ENCODE data around the gene WBP4. TPM values are rescaled to one million over a fixed set of nuclear protein-coding genes. Genes with fewer than 3 reads are reported as not detected.

The WBP4 gene
- total and polyA plus RNA-seq, 9 of the 15 experiments (the other 6 are each of a cell fraction or from before 2014, with no cell fraction given), result 5.5 to 12.2 (median 7.9) TPM

DNA sequence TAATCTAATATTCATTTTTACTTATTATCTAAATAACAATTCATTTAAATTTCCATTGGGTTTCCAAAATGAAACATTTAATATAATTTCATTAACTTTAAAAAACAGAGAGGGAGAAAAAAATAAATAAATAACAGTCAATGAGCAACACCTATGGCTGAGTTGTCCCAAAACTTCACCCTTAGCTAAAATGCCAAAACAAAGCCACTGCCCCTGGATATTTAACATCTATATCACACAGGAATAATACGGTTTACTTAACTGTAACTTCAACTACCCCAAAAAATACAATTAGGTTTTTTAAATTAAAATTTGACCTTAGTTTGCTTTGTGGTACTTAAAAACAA lies 42.7 kb upstream of the WBP4 start:
- ChIA-PET CTCF (ENCODE audit: low intra/inter-chr PET ratio) (no interaction called here), POLR2A (interaction anchor here (0.6 to 1.1 kb wide), 2 partner anchors 9 to 10 kb away, joined by 3 to 4 read pairs; no protein-coding TSS in a partner anchor)
- Histone ChIP-seq H4K20me1 (replicated peaks; ENCODE audit: control insufficient read depth, insufficient read depth, low read length) (no peaks in the 10 kb centered on the region), H3K79me2 (ENCODE audit: control insufficient read depth, insufficient read depth, low read length) (peaks cover 90% of the 10 kb centered on the region), H3K27me3 (ENCODE audit: control insufficient read depth in 2 of 2, insufficient read depth in 2 of 2, low read length in 2 of 2) (no peaks in the 10 kb centered on the region), H3K9me1 (ENCODE audit: control insufficient read depth, insufficient read depth, low read length) (no peaks in the 10 kb centered on the region), H3K36me3 (ENCODE audit: control insufficient read depth, insufficient read depth, low read length) (peaks cover 10% of the 10 kb centered on the region; the same call in 1 of the 3 replicates), H2AFZ (ENCODE audit: low read depth, low read length) (no peak overlapping the region), H3K27ac (ENCODE audit: extremely low read depth, low read depth, low read length) (peak overlapping the region; percentile 86), H3K4me1 (replicated peaks in 1 of 2; ENCODE audit: control insufficient read depth in 2 of 2, insufficient read depth in 2 of 2, low read length in 2 of 2) (peaks cover 2 to 18% of the 10 kb centered on the region in 2 experiments; a peak in 4 of 5 replicates), H3K4me2 (ENCODE audit: insufficient read depth, low read length) (peak overlapping the region; percentile 73; the same call in 1 of the 2 replicates), H3K4me3 (peak overlapping the region; percentile 53), H3K9me3 (replicated peaks; ENCODE audit: control insufficient read depth, insufficient read depth, low read depth, low read length) (no peaks in the 10 kb centered on the region), H3K9ac (ENCODE audit: insufficient read depth in 1 of 2, low read depth in 2 of 2, low read length in 2 of 2) (peak overlapping the region in 1 of 2 experiments; percentile 80; a peak in 2 of 4 replicates)
- peak; percentile 18 for ATAC-seq
- TSS peak; percentile 65 for BruUV-seq (replicated peaks)
- 0% methylated on average over 1 of the region's 1 CpG for WGBS (ENCODE audit: insufficient coverage, low coverage, missing lambda C conversion rate)
- FAIRE-seq, result no peak
- intact Hi-C loops (cut with micrococcal nuclease) (loop anchor here (5.0 kb wide), 1 partner anchor 44 kb away; the partner anchor contains the start of gene WBP4), in situ Hi-C loops (cut with MboI) (no loop called here)
- TF ChIP-seq ZNF830 (CRISPR knock-in tag; IDR thresholded peaks at IDR 0.05), result no peak
- no peak for TF ChIP-seq ZNF778 (CRISPR knock-in tag; IDR thresholded peaks at IDR 0.05)
- no peak for TF ChIP-seq NFYB (IDR thresholded peaks at IDR 0.05; ENCODE audit: extremely low read depth, insufficient read length)
- no peak for TF ChIP-seq SREBF1 (IDR thresholded peaks at IDR 0.05; ENCODE audit: borderline replicate concordance, low read depth, low read length)
- no peak for TF ChIP-seq HDAC6 (IDR thresholded peaks at IDR 0.05; ENCODE audit: low read depth, low read length)
- TF ChIP-seq BRD4 (IDR thresholded peaks at IDR 0.05), result no peak
- TF ChIP-seq TSC22D4 (tag; IDR thresholded peaks at IDR 0.05), result no peak
- no peak for TF ChIP-seq ZNF445 (CRISPR knock-in tag; IDR thresholded peaks at IDR 0.05; ENCODE audit: low read depth)
- TF ChIP-seq GABPA (tag; conservative IDR thresholded peaks at IDR 0.05; ENCODE audit: low read depth), result 0 out of 2 replicates have a peak, but pooled peaks have one; percentile 10
- 0 out of 2 replicates have a peak, but pooled peaks have one; percentile 16 for TF ChIP-seq ZKSCAN8 (CRISPR knock-in tag; IDR thresholded peaks at IDR 0.05)
- 0 out of 2 replicates have a peak, but pooled peaks have one; percentile 60 for TF ChIP-seq ZNF644 (tag; IDR thresholded peaks at IDR 0.05; ENCODE audit: low read depth)
- no peak for TF ChIP-seq DDX20 (tag; IDR thresholded peaks at IDR 0.05; ENCODE audit: low read depth)
- no peak for DNase-seq (ENCODE audit: extremely low read depth in 1 of 4, low spot score in 3 of 4)

Data from K562 (cell line).